ENCODE measurements around the gene IGFBP3.

DNA sequence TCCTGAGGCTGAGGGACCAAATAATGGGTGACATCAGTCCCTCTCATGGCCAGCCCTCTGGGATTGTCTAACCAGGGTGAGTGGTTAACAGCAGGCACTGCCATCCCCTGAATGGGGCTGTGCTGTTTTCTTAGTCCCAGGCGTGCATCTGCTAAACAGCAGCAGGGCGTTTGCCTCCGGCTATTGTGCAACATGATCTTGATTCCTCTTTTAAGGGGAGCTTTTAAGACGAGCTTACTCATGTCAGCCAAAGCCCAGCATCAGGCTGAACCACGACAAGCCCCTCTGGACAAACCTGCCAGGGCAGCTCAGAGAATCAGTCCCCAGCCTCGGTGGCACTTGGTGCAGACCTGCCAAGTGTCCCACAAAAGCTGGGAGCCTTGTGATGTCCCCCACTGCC lies 16.2 kb upstream of the IGFBP3 start:
- no peak for TF ChIP-seq CTCF (conservative IDR thresholded peaks at IDR 0.05)
- no peak for TF ChIP-seq EZH2 (IDR thresholded peaks at IDR 0.05; ENCODE audit: low read depth)
